Endothelial cell of umbilical vein (primary cell): ENCODE data around the gene KAZALD1. TPM values are rescaled to one million over a fixed set of nuclear protein-coding genes. Genes with fewer than 3 reads are reported as not detected.

Source experiments
- BruUV-seq: library from RNA; stranded (reverse); fragments of 400-500 nt; replicated peaks from 2 replicates; lab custom pipeline; 2021; lab: Mats Ljungman, UMichigan
- CTCF ChIA-PET: fragments of 300-600, 350-600 bp; sonication (Branson Sonifier 250); formaldehyde crosslinking; loops from one replicate; lab custom pipeline; 2021; ENCODE audit warnings: antibody characterized with exemption, inconsistent platforms; lab: Charles Lee
- POLR2A ChIA-PET: fragments of 300-600, 350-600 bp; sonication (Branson Sonifier 250); formaldehyde crosslinking; loops from one replicate; lab custom pipeline; 2021; ENCODE audit warnings: antibody characterized with exemption, inconsistent platforms; lab: Charles Lee
- DNase-seq: peaks from one replicate; pipeline ENCODE4 v3.0.0-alpha.2; 2011; ENCODE audit warnings: low read depth, low spot score
- FAIRE-seq: peaks from 2 replicates; lab custom pipeline; 2011; peaks lifted over from hg19 to GRCh38; lab: Jason Lieb, UNC
- H2AFZ ChIP-seq: 2 replicates; pipeline ENCODE4 v1.6.0; 2012; ENCODE audit warnings: low read depth, low read length, control low read depth, inconsistent platforms
- H3K27ac ChIP-seq: 2 replicates; pipeline ENCODE4 v1.5.1; 2011; ENCODE audit warnings: low read depth, mild to moderate bottlenecking, control low read depth, low read length, moderate library complexity; ENCODE audit not compliant: insufficient read depth
- H3K27me3 ChIP-seq, 2 experiments: 2 replicates each; pipeline versions ENCODE4 v1.6.0 to v1.6.1; 2011; ENCODE audit warnings: low read length in 2 of 2, mixed read lengths in 1 of 2; ENCODE audit not compliant: control insufficient read depth in 2 of 2, insufficient read depth in 2 of 2
- H3K36me3 ChIP-seq, 2 experiments: 2 replicates in 1 of 2; 3 replicates in 1 of 2; pipeline ENCODE4 v1.5.1; 2011; ENCODE audit warnings: low read length in 2 of 2, mild to moderate bottlenecking in 1 of 2, moderate library complexity in 1 of 2; ENCODE audit not compliant: control insufficient read depth in 2 of 2, insufficient read depth in 2 of 2; ENCODE audit errors: extremely low read depth in 1 of 2
- H3K4me1 ChIP-seq: 3 replicates; pipeline ENCODE4 v1.5.1; 2011; ENCODE audit warnings: mild to moderate bottlenecking, low read length; ENCODE audit not compliant: control insufficient read depth, insufficient read depth; ENCODE audit errors: extremely low read depth
- H3K4me2 ChIP-seq: 2 replicates; pipeline ENCODE4 v1.6.1; 2011; ENCODE audit warnings: low read length, control low read depth, mixed read lengths; ENCODE audit not compliant: insufficient read depth
- H3K4me3 ChIP-seq, 3 experiments: fragments of 200-600 bp in 1 of 3; sonication (generic), shearing (Covaris generic) in 1 of 3; replicated peaks in 1 of 3; 2 replicates each; pipeline ENCODE4 v1.5.1; 2011 to 2016; ENCODE audit warnings: control low read depth in 3 of 3, low read length in 3 of 3, mild to moderate bottlenecking in 2 of 3, inconsistent platforms in 1 of 3, low read depth in 1 of 3, moderate library complexity in 1 of 3; ENCODE audit not compliant: insufficient read depth in 1 of 3
- H3K79me2 ChIP-seq: 2 replicates; pipeline ENCODE4 v1.6.0; 2012; ENCODE audit warnings: low read length, inconsistent platforms; ENCODE audit not compliant: control insufficient read depth, insufficient read depth
- H3K9ac ChIP-seq: replicated peaks from 2 replicates; pipeline ENCODE3; 2011; ENCODE audit warnings: low read length, control low read depth; ENCODE audit not compliant: insufficient read depth; ENCODE audit errors: extremely low read depth
- H3K9me1 ChIP-seq: replicated peaks from 3 replicates; pipeline ENCODE4 v1.6.0; 2011; ENCODE audit warnings: mild to moderate bottlenecking, low read length; ENCODE audit not compliant: control insufficient read depth, insufficient read depth; ENCODE audit errors: extremely low read depth
- H3K9me3 ChIP-seq: replicated peaks from 2 replicates; pipeline ENCODE4 v1.5.1; 2012; ENCODE audit warnings: low read length, inconsistent platforms; ENCODE audit not compliant: control insufficient read depth, insufficient read depth
- H4K20me1 ChIP-seq: replicated peaks from 2 replicates; pipeline ENCODE3; 2011; ENCODE audit warnings: mild to moderate bottlenecking, low read length; ENCODE audit not compliant: control insufficient read depth, insufficient read depth; ENCODE audit errors: extremely low read depth
- EZH2 ChIP-seq: IDR thresholded peaks from 2 replicates; pipeline ENCODE4 v1.6.1; 2012; ENCODE audit warnings: borderline replicate concordance, low read depth, mild to moderate bottlenecking, moderate library complexity, low read length, inconsistent platforms; ENCODE audit not compliant: severe bottlenecking
- FOS ChIP-seq: IDR thresholded peaks from 2 replicates; pipeline ENCODE4 v1.6.1; 2011; ENCODE audit warnings: mild to moderate bottlenecking, low read length, moderate library complexity, borderline replicate concordance; ENCODE audit not compliant: insufficient read depth
- GATA2 ChIP-seq: IDR thresholded peaks from 2 replicates; pipeline ENCODE4 v1.7.0; 2011; ENCODE audit warnings: low read depth, mild to moderate bottlenecking, moderate library complexity, mixed read lengths, low read length; ENCODE audit not compliant: insufficient read length, insufficient read depth
- JUN ChIP-seq: IDR thresholded peaks from 2 replicates; pipeline ENCODE4 v1.6.1; 2011; ENCODE audit warnings: borderline replicate concordance, low read depth; ENCODE audit not compliant: insufficient read length, insufficient read depth
- MYC ChIP-seq: IDR thresholded peaks from one replicate; pipeline ENCODE4 v1.6.1; 2011; ENCODE audit warnings: mild to moderate bottlenecking, low read depth, low read length
- POLR2A ChIP-seq: IDR thresholded peaks from 2 replicates; pipeline ENCODE4 v1.6.1; 2012; ENCODE audit warnings: low read depth, mild to moderate bottlenecking, control low read depth, low read length
- POLR2AphosphoS5 ChIP-seq: IDR thresholded peaks from 2 replicates; pipeline ENCODE4 v1.6.1; 2012; ENCODE audit warnings: low read depth, mild to moderate bottlenecking, control low read depth, low read length, moderate library complexity; ENCODE audit not compliant: insufficient read depth
- dilution Hi-C: fragments of 300-500 bp; cut with MboI; formaldehyde crosslinking; loops from one replicate; pipeline ENCODE4 v1.15.0; 2019; ENCODE audit warnings: low sequenced_read_pairs; ENCODE audit not compliant: extremely low pct_ligation_motif_present
- intact Hi-C: fragments of 100-400 bp; cut with micrococcal nuclease; formaldehyde crosslinking; loops from one replicate; pipeline ENCODE4 v1.10.0; 2022
- polyA plus RNA-seq, 4 experiments: library from polyadenylated mRNA; depleted of rRNA in 3 of 4; stranded (reverse) in 3 of 4; unstranded in 1 of 4; fragments of >200 nt; gene quantifications; 2 replicates each; pipeline versions ENCODE4 v1.2.1 to v1.2.3, GENCODE V29; 2011 to 2012; ENCODE audit warnings: missing spikeins in 1 of 4
- total RNA-seq: library from RNA; stranded (reverse); gene quantifications from 2 replicates; pipeline ENCODE4 v1.2.3, GENCODE V29; 2021
- TF ChIP-seq, protein P1 (sequence below), 2 donors: IDR thresholded peaks; 1 replicate in 1 of 2; 2 replicates in 1 of 2; pipeline ENCODE4 v1.5.1; 2011; ENCODE audit warnings: low read length in 2 of 2, mild to moderate bottlenecking in 2 of 2, moderate library complexity in 2 of 2, control low read depth in 1 of 2, inconsistent platforms in 1 of 2, low read depth in 1 of 2; ENCODE audit not compliant: insufficient read depth in 1 of 2; ENCODE audit errors: extremely low read depth in 1 of 2
- TF ChIP-seq, protein P2 (sequence below): IDR thresholded peaks from 2 replicates; pipeline ENCODE4 v1.6.1; 2011; ENCODE audit not compliant: insufficient read depth, insufficient read length

KAZALD1 gene
- total and polyA plus RNA-seq, 2 donors (not counting 3 experiments of a cell fraction or from before 2014, with no cell fraction given): 3.0 to 3.3 TPM

DNA sequence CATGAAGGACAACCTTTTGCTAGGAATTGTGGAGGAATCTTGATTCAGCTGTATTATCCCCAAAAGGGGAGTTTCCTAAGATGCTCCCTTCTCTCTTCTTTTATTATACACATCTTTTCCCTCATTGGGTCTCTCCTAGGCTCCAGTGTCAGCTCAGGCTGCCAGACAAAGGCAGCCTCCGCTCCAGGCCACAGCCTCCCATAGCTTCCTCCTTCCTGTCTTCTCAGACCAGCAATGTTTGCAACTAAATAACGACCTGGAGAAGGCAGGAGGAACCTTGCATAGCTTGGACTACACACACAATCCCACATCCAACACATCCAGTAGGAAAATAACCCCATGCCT is 18.5 kb upstream of the KAZALD1 start:
- Histone ChIP-seq H3K27me3 (peaks cover 22% of the 10 kb centered on the region in 2 experiments), H3K4me1 (peaks cover 11% of the 10 kb centered on the region), H3K9ac (peak overlapping the region; percentile 74), H3K79me2 (no peaks in the 10 kb centered on the region), H3K4me3 (peak overlapping the region; percentile 12 to 50 (median 38)), H3K4me2 (peak overlapping the region; percentile 55), H3K9me3 (no peaks in the 10 kb centered on the region), H3K27ac (peak overlapping the region; percentile 71), H4K20me1 (no peaks in the 10 kb centered on the region), H2AFZ (peak overlapping the region; percentile 56), H3K9me1 (no peaks in the 10 kb centered on the region), H3K36me3 (peaks cover 0 to 14% of the 10 kb centered on the region in 2 experiments)
- POLR2A ChIA-PET: interaction anchor here (1.1 to 1.7 kb wide), 2 partner anchors 9 to 13 kb away, joined by 3 to 6 read pairs; partner anchors contain the start of genes PDZD7 and SFXN3
- TF ChIP-seq POLR2AphosphoS5 (no peak), MYC (no peak), GATA2 (no peak)
- TF ChIP-seq, protein P1, sequence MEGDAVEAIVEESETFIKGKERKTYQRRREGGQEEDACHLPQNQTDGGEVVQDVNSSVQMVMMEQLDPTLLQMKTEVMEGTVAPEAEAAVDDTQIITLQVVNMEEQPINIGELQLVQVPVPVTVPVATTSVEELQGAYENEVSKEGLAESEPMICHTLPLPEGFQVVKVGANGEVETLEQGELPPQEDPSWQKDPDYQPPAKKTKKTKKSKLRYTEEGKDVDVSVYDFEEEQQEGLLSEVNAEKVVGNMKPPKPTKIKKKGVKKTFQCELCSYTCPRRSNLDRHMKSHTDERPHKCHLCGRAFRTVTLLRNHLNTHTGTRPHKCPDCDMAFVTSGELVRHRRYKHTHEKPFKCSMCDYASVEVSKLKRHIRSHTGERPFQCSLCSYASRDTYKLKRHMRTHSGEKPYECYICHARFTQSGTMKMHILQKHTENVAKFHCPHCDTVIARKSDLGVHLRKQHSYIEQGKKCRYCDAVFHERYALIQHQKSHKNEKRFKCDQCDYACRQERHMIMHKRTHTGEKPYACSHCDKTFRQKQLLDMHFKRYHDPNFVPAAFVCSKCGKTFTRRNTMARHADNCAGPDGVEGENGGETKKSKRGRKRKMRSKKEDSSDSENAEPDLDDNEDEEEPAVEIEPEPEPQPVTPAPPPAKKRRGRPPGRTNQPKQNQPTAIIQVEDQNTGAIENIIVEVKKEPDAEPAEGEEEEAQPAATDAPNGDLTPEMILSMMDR (IDR thresholded peaks at IDR 0.05; ENCODE audit: extremely low read depth in 1 of 2, insufficient read depth in 1 of 2, low read depth in 1 of 2, low read length in 2 of 2): no peak
- no TSS peak for BruUV-seq
- DNase-seq (no peak), FAIRE-seq (no peak)
- dilution Hi-C loops (no loop called here), intact Hi-C loops (loop anchor here (1.0 kb wide), 1 partner anchor 19 kb away; no protein-coding TSS in a partner anchor)
- CTCF ChIA-PET: interaction anchor here (0.8 to 9.9 kb wide), 15 partner anchors 9 to 98 kb away, joined by 3 to 165 read pairs (median 6); partner anchors contain the start of genes KAZALD1, PDZD7 and SFXN3

DNA sequence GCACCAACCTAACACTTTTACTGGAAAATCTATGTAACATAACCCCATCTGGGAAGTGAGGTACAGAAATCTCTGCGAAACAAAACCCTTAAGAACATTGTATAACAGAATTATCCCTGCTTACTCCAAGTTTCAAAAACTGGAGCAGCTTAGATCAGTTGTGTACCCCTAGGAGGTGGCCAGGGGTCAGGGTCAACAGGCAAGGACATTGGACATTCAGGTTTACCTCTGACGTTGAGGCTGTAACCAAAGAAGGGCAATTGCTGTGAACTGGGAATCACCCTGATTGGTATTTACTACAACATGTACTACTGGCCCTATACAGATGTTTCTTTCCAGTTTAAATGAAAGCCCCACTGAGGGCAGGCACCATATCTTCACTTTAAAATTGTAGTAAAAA is 17.7 kb upstream of the KAZALD1 start:
- Histone ChIP-seq H3K9ac (no peak overlapping the region), H2AFZ (no peak overlapping the region), H3K9me1 (no peaks in the 10 kb centered on the region), H3K4me2 (no peak overlapping the region), H3K4me3 (no peak overlapping the region), H3K27me3 (peaks cover 30% of the 10 kb centered on the region in 2 experiments), H3K4me1 (peaks cover 11% of the 10 kb centered on the region), H3K36me3 (peaks cover 0 to 9% of the 10 kb centered on the region in 2 experiments), H3K27ac (no peak overlapping the region), H3K9me3 (no peaks in the 10 kb centered on the region), H3K79me2 (no peaks in the 10 kb centered on the region), H4K20me1 (no peaks in the 10 kb centered on the region)
- intact Hi-C loops (no loop called here), dilution Hi-C loops (no loop called here)
- ChIA-PET POLR2A (interaction anchor here (1.7 kb wide), 1 partner anchor 8 kb away, joined by 6 read pairs; no protein-coding TSS in a partner anchor), CTCF (interaction anchor here (1.4 to 9.9 kb wide), 8 partner anchors 8 to 97 kb away, joined by 3 to 165 read pairs (median 32); partner anchors contain the start of gene KAZALD1)
- DNase-seq (no peak), FAIRE-seq (no peak)
- no peak for TF ChIP-seq EZH2
- no peak for TF ChIP-seq POLR2AphosphoS5
- TF ChIP-seq FOS: no peak
- TF ChIP-seq, protein P1 (IDR thresholded peaks at IDR 0.05; ENCODE audit: extremely low read depth in 1 of 2, insufficient read depth in 1 of 2, low read depth in 1 of 2, low read length in 2 of 2): no peak
- TF ChIP-seq, protein P2, sequence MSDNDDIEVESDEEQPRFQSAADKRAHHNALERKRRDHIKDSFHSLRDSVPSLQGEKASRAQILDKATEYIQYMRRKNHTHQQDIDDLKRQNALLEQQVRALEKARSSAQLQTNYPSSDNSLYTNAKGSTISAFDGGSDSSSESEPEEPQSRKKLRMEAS: no peak
- no peak for TF ChIP-seq MYC
- TF ChIP-seq GATA2: no peak
- TF ChIP-seq POLR2A: no peak
- no peak for TF ChIP-seq JUN
- BruUV-seq: no TSS peak
